ENCODE data around the gene LMNB1. TPM values are rescaled to one million over a fixed set of nuclear protein-coding genes. Genes with fewer than 3 reads are reported as not detected.
"Not testable (repeated sequence)": the region's sequence is repeated elsewhere in the genome, so short reads cannot be mapped to it uniquely, and the experiment has no call there.

LMNB1 gene
- total and polyA plus RNA-seq, 2 experiments from 2014 or later: 20.1 to 269 TPM

DNA sequence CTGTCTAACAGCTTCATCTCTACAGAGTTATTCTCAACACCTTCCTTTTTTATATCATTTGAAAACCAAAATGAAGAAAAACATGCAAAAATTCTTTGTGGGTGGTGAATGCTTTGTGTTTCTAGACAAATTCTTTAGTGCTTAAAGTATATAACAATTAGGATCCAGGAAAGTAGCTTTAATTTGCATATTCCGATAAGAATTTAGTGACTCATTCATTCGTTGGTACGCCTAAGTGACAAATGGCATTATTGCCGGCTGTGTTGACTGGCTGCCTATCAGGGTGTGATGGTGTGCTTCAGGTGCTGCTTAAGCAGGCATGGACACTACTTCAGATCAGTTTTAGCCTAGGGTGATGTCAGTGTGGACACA lies 35.2 kb downstream of the LMNB1 start (continued):
- TF ChIP-seq ZNF462 (CRISPR knock-in tag; IDR thresholded peaks at IDR 0.05) (no peak), POLR2AphosphoS5 (IDR thresholded peaks at IDR 0.05; ENCODE audit: low read depth) (no peak), NANOG (IDR thresholded peaks at IDR 0.05; ENCODE audit: borderline replicate concordance) (no peak), JUNB (IDR thresholded peaks at IDR 0.05; ENCODE audit: unreplicated experiment) (no peak), CREB1 (CRISPR knock-in tag; IDR thresholded peaks at IDR 0.05; ENCODE audit: low read depth) (no peak)
- TF ChIP-seq, protein P1, sequence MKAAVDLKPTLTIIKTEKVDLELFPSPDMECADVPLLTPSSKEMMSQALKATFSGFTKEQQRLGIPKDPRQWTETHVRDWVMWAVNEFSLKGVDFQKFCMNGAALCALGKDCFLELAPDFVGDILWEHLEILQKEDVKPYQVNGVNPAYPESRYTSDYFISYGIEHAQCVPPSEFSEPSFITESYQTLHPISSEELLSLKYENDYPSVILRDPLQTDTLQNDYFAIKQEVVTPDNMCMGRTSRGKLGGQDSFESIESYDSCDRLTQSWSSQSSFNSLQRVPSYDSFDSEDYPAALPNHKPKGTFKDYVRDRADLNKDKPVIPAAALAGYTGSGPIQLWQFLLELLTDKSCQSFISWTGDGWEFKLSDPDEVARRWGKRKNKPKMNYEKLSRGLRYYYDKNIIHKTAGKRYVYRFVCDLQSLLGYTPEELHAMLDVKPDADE (IDR thresholded peaks at IDR 0.05): no peak

DNA sequence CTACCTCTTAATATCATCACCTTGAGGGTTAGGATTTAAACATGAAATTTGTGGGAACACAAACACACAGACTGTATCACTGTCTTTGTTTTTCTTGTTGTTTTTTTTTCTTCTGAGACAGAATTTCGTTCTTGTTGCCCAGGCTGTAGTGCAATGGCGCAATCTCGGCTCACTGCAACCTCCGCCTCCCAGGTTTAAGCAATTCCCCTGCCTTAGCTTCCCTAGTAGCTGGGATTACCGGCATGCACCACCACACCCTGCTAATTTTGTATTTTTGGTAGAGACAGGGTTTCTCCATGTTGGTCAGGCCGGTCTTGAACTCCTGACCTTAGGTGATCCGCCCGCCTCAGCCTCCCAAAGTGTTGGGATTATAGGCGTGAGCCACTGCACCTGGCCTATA lies 36.9 kb downstream of the LMNB1 start:
- not testable (repeated sequence) for ATAC-seq; H3K4me2 ChIP-seq; H2AFZ ChIP-seq; H3K4me3 ChIP-seq; H3K4me1 Mint-ChIP-seq; H3K9me3 Mint-ChIP-seq; H3K27ac ChIP-seq (ENCODE audit: low read depth); H3K4me3 Mint-ChIP-seq; H3K27me3 Mint-ChIP-seq (ENCODE audit: insufficient read depth, low read depth, poor library complexity); H4K20me1 ChIP-seq (replicated peaks; ENCODE audit: insufficient read depth); H3F3A ChIP-seq (replicated peaks; ENCODE audit: low read depth); H3K27me3 ChIP-seq (ENCODE audit: insufficient read depth); H3K27ac Mint-ChIP-seq; H3K4me1 ChIP-seq (ENCODE audit: insufficient read depth); H3K9me2 ChIP-seq (ENCODE audit: insufficient read depth); DNase-seq (ENCODE audit: low spot score)
- H3K36me3 Mint-ChIP-seq (ENCODE audit: low read depth): peaks cover 93% of the 10 kb centered on the region
- Histone ChIP-seq H3K79me2 (replicated peaks; ENCODE audit: insufficient read depth) (peaks cover 78% of the 10 kb centered on the region), H3K36me3 (ENCODE audit: insufficient read depth) (peaks cover 66% of the 10 kb centered on the region)

All from GM23338 (cell line).